ENCODE data around the gene NCK2.

GRCh38 chr2:105773568-105773967, 28.9 kb downstream of the NCK2 start:
- TF ChIP-seq RAD21 (CRISPR knock-in tag; conservative IDR thresholded peaks at IDR 0.05 in 1 of 2, IDR thresholded peaks at IDR 0.05 in 1 of 2) (no peak), YY1 (IDR thresholded peaks at IDR 0.05; ENCODE audit: borderline replicate concordance in 1 of 3, control insufficient read depth in 1 of 3, extremely low read depth in 1 of 3, insufficient read depth in 3 of 3, insufficient read length in 1 of 3, insufficient replicate concordance in 2 of 3, low read depth in 1 of 3, low read length in 2 of 3) (no peak), CTCF (IDR thresholded peaks at IDR 0.05 in 2 of 3, conservative IDR thresholded peaks at IDR 0.05 in 1 of 3; ENCODE audit: insufficient read depth in 2 of 3, low read depth in 1 of 3, low read length in 3 of 3) (no peak), SRF (CRISPR knock-in tag; IDR thresholded peaks at IDR 0.05) (no peak), NR3C1 (CRISPR knock-in tag; IDR thresholded peaks at IDR 0.05) (no peak)

Data from K562 (cell line).